ENCODE data around the gene ZDHHC22.

DNA sequence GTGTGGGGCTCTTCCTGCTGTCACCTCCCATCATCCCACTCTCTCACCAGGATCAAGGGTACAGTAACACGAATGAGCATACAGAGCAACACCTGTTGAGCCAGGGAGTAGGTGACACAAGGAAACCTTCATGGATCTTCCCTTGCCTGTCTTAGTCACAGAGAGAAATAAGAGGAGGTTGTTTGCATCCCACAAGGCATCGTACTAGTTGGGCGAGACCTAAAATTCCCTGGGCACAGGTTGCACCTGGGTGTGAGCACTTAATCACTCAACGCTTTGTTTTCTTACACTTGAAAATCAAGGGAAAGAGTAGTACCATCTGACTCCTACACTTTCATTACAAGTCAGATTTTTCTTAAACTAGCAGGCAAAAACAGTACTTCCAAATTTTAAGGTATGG lies 27.0 kb downstream of the ZDHHC22 start:
- TF ChIP-seq CEBPB (IDR thresholded peaks at IDR 0.05) (no peak), TEAD4 (IDR thresholded peaks at IDR 0.05) (no peak), TAF1 (IDR thresholded peaks at IDR 0.05; ENCODE audit: low read depth) (no peak), YY1 (IDR thresholded peaks at IDR 0.05; ENCODE audit: low read depth) (no peak), RAD21 (IDR thresholded peaks at IDR 0.05; ENCODE audit: low read depth) (no peak), TCF12 (IDR thresholded peaks at IDR 0.05; ENCODE audit: low read depth) (no peak), EP300 (IDR thresholded peaks at IDR 0.05; ENCODE audit: borderline replicate concordance) (no peak), NFIC (IDR thresholded peaks at IDR 0.05) (no peak)
- TF ChIP-seq, protein P1, sequence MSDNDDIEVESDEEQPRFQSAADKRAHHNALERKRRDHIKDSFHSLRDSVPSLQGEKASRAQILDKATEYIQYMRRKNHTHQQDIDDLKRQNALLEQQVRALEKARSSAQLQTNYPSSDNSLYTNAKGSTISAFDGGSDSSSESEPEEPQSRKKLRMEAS (IDR thresholded peaks at IDR 0.05) = no peak
